Measurements from ENCODE around the gene TMEM255A.

GRCh38 chrX:120271218-120271617 is 40.0 kb downstream of the TMEM255A start:
- TF ChIP-seq PATZ1 (CRISPR knock-in tag; IDR thresholded peaks at IDR 0.05; ENCODE audit: borderline replicate concordance), result no peak
- TF ChIP-seq ZFP30 (CRISPR knock-in tag; IDR thresholded peaks at IDR 0.05), result no peak
- TF ChIP-seq PPARA (CRISPR knock-in tag; IDR thresholded peaks at IDR 0.05; ENCODE audit: borderline replicate concordance), result no peak
- no peak for TF ChIP-seq CSDC2 (CRISPR knock-in tag; IDR thresholded peaks at IDR 0.05)

Data from SK-N-SH treated with all-trans-retinoic acid at 6 μM for 48 hours (cell line).